SW480 (cell line): Measurements from ENCODE around the gene IRF3.
"Not testable (repeated sequence)": the region's sequence is repeated elsewhere in the genome, so short reads cannot be mapped to it uniquely, and the experiment has no call there.

Experiments
- DNase-seq: peaks from one replicate; pipeline ENCODE4 v3.0.0-alpha.2; 2016; ENCODE audit warnings: low spot score

Gene IRF3

DNA sequence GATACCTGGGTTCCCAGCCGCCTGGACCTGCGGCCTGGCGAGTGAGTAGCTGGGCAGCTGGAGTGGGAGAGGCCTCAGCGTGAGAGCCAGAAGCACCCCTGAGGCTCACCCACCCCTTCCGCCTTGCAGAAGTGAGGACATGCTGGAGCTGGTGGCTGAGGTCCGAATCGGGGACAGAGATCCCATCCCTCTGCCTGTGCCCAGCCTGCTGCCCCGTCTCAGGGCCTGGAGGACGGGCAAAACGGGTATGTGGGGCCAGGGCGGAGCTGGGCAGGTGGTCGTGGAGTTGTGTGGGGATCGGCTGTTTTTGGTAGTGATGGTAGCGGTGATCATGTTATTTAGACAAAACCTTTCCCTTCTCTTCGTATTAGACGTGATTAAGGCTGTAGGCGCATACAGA, 19.1 kb downstream of the IRF3 start:
- DNase-seq: no peak

DNA sequence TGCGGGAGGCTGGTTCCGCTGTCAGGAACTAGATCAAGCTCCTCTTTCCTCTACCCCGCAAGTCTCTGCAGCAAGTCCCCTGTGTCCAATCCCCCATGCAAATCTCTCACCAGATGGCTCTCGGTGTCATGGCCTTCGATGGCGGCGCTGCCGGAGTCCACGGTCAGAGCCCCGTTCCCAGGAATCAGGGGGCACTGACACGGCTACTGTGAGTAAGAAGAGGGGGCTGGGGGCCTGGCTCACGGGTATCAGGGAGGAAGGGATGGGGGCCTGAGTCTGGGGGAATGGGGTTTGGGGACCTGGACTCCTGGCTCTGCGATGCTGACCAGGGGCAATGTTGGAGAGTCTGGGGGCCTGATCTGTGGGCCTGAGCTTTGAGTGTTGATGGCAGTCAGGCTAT, 19.7 kb downstream of the IRF3 start:
- DNase-seq: no peak

DNA sequence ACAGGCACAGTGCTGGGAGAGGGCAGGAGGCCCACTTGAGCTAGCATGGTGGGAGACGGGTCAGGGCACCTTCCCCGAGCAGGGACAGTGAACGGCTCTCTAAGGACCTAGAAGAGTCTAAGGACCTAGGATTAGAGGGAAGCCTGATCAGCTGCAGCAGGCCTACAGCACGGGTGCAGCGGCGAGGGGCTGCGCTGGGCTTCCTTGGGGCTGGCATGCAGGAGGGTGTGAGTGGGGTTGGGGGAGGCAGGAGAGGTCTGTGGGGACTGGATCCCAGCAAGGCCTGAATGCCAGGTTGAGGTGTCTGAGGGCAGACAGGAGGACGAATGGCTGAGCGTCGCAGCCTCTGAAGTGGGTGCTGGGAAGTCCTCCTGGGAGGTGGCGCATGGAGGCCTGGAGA, 20.1 kb downstream of the IRF3 start:
- DNase-seq: no peak

DNA sequence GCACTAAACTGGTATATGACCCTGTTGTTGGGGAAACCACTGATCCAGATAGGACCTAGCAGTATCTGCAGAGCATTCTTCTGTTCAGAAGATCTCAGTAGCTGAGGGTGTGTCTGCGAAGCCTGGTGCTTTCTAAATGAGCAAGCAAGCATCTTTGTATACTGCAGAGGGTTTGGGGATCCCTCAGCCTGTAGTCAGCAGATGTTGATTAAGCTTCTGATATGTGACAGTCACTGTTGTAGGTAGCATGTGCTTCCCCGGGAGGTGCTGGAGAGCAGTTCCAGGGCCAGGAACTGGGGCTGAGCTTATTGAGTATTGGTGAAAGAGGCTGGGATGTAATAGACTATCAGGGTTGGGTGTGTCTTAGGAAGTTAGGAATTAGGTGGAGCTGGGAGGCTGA, 22.2 kb downstream of the IRF3 start:
- DNase-seq: no peak

DNA sequence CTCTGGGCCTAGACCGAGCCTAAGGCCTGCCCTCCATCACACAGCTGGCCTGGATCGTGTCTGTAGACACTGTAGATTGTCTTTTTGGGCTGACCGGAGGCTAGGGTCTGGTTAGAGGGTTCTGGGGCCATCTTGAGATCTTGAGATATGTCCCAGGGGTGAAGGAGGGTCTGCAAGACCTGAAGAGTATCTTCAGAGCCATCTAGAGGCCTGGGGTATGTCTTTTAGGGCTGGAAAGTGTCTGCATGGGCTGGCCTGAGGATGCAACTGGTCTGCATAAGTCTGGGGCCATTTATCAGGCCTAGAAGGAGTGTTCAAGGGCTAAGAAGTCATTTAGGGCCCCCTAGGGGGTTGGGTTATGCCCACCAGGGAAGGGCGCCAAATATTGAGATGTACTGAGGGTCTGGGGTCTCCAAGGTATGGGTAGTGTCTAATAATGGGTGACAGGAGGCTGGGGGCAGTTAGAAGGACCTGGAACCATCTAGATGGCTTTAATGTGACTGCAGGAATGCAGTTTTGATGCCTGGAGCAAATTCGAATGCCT, 23.1 kb downstream of the IRF3 start:
- no peak for DNase-seq

DNA sequence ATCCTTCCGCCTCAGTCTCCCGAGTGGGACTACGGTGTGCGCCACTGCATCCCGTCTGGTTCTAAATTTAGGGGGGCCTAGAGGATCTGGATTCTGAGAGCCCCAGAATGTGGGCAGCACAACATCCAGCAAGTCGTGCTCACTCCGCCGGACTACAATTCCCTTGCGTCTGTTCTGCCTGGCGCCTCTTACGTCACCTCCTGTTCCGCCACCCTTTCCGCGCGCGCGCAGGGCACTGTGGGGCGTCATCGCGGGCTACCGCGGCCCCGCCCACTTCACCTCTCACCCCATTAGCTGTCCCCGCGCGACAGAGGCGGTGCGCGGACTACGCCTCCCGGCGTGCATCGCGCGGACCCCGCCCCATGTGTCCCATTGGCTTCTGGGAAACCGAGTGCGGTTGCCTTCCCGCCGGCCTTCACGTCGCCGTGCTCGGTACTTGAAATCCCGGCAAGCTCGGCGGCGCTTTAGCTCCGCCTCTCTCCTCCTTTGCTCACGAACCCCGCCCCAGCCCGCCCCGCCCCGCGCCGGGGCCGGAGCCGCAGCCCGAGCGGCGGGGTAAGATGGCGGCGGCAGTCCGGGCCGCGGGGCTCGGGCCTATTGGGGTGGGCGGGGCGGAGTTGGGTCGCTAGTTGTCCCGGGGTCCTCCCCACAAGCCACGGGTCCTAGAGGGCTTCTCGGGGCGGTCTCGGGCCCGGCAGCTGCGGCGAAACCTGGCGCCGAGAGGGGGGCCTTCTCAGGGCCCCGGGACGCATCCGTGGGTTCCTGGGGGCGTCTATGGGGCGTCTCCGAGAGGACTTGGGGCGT, 23.8 kb downstream of the IRF3 start, which contains the start of gene SCAF1:
Gene SCAF1 (plus strand): TSS at position 522 of the 804 bp plus-strand sequence. CDS start 2,818 bp downstream, outside the sequence.
- DNase-seq: peak; percentile 100

DNA sequence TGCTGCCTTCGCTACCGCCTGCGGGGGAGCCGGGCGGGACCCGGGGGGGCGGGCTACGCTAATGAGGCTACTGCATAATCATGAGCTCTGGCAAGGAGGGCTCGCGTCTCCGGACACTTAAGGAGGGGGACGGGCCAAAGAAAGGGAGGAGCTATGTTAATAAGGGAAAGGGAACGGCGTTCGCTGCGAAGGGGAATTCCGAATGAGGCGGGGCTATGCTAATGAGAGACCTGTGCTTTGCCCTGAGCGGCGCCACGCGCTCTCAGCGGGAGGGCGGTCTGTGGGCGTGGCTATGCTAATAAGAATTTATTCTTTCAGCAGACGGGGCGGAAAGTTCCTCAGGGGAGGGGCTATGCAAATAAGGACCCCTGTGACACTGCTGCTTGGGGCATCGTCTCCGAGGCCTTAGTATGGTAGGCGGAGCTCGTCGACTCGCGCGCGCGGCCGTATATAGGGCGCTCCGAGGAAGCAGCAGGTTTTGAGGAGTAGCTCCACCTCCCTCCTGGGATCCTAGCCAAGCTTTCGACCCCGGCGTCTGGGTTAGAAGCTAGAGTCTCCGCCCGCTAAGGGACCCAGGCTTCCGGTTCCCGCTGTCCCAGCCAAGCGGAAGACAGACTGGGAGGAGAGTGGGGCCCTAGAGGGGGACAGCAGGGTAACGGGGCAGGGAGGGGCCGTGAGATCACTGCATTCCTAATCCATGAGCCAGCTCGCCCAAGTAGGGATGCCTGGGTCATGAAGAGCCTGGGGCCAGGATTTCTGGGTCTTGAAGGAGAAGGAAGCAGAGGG, 25.4 kb downstream of the IRF3 start, which contains the start of gene RRAS:
Gene RRAS (minus strand): TSS at position 31 of the 786 bp plus-strand sequence. CDS start 45 bp downstream, outside the sequence.
- DNase-seq: peak; percentile 100

DNA sequence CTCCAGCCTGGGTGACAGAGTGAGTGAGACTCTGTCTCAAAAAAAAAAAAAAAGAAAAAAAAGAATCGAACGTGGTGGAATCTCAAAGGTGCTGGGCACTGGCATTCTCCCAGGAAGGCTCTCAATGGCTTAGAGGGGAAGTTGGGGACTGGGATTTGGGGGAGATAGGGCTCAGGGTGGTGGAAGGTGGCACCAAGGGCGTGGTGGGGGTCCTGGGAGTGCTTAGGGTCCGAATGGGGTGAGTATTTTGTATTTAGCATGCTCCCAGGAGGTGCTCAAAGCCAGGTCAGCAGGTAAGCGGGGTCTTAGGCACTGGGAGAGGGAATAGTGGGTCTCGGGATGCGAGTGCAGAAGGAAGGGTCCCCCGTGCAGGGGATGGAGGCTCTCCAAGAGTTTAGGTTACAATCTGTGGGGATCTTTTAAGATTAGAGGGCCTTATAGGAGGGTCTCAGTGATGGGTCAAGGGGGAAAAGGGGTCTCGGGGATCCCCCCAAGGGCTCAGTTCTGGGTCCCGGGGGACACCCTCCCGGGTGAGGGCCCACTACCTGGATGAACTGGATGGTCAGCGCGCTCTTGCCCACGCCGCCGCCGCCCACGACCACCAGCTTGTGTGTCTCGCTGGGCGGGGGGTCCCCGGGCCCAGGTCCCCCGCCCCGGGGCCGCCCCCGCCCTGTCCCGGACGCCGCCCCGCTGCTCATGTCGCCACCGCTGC, 26.1 kb downstream of the IRF3 start:
- DNase-seq: no peak

DNA sequence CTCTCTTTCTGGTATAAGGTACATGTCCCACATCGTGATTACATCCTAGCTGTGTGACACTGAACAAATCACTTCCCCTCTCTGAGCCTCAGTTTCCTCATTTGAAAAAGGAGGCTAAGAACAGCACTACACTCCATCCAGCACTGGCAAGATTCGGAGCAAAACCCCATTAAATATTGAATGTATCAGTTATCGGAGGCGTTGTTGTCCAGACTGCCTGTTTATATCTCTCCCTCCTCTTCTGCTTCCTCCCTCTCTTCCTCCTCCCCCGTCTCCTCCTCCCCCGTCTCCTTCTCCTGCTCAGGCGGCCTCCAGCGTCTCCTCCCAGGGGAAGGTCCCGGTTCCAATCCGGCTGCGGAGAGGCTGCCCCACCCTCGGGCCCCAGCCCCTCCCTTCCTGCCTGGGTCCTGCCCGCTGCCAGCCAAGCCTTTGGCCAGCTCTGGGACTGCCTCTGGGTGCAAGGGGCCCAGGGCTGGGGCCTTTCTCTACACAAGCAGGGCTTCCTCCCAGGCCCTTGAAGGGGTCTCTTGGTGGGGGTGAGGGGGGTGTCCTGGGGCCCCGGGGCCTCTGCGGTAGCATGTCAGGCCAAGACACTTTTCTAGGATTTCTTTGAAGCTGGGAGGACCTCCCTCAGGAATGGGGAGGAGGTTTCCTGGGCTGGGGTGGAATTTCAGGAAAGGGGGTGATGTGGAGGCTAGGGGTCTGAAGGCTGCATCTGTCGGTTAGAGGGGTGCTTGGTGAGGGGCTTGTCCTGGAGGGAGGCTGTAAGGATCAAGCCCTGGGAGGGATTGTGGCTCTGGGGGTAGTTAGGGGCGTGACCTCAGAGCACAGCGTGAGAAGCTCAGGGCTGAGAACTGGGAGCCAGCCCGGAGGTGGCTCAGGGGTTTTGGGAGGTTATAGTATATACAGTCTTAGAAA, 27.6 kb downstream of the IRF3 start:
- DNase-seq: peak; percentile 55

DNA sequence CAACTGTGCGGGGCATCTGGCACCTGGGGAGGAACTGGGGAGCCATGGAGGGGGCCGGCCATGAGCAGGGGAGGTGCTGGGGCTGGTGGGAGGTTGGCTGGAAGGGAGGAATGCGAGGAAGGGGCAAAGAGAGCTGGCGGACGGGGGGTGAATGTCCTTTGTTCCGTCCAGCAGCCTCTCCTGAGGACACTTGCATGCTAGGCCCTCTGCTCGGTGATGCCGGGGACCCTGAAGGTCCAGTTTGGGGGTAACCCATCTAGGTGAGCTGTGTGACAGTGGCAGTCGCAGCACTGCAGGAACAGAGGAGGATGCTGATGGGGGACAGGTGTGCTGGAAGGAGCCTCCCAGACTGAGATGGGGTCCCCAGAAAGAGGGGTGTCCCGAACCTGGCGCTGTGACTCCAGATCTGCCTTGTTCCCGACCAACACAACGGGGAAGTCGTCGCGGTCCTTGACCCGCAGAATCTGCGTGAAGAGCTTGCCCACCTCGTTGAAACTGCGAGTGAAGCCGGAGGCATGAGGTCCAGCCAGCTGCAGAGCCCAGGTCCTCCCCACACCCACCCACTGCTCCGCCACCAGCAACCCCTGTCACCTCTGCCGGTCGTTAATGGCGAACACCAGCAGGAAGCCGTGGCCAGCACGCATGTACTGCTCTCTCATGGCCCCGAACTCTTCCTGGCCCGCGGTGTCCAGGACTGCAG, 29.3 kb downstream of the IRF3 start:
- DNase-seq: no peak

DNA sequence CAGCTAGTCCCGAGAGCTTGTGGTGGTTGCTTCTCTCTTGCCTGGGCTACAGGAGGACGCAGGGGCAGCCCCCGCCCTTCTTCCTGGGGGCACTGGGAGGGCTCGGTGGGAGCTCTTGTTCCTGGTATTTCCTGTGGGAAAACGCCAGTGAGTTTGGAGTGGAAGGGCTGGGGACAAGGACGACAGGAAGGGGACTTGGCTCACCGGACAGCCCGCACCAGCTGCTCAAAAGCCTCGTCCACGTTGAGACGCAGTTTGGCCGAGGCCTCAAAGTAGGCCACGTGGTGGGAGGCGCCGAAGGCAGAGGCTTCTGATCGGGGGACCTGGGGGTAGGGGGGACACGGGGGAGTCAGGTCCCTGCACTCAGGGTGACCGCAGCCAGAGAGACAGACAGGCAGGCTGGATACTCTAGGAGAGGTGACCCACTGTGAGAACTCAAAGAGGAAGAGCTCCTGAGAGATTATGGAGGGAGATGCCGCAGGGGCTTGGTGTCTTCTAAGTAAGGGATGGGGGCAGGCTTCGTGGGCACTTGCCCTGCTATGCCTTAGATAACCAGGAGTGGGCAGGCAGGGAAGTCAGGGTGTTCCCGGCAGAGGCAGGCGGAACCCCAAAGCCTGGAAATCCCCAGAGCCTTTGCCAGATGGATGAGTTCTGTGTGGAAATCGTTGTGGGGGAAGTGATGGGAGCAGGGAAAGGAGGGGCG, 30.0 kb downstream of the IRF3 start:
- DNase-seq: no peak

DNA sequence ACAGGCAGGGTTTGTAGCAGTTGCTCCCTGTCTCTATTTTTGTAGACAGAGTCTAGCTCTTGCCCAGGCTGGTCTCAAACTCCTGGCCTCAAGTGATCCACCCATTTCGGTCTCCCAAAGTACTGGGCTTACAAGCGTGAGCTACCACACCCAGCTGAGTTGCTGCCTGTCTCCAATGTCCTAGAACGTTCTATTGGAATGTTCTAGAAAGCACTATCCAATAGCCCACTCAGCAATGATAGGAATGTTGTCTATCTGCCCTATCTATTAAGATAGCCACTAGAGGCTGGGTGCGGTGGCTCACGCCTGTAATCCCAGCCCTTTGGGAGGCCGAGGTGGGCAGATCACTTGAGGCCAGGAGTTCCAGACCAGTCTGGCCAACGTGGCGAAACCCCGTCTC, 32.4 kb downstream of the IRF3 start:
- not testable (repeated sequence) for DNase-seq

DNA sequence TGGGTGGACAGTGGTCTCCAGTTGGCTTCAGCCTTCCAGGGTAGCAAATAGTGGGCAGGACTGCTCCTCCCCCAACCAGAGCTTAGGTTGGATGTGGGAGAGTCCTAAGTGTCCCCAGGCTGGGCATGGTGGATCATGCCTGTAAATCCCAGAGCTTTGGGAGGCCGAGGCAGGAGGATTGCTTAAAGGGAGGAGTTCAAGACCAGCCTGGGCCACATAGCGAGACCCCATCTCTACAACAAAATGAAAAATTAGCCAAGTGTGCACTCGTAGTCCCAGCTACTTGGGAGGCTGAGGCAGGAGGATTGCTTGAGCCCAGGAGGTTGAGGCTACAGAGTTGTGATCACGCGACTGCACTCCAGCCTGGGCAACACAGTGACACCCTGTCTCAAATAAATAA, 33.1 kb downstream of the IRF3 start:
- DNase-seq: no peak

DNA sequence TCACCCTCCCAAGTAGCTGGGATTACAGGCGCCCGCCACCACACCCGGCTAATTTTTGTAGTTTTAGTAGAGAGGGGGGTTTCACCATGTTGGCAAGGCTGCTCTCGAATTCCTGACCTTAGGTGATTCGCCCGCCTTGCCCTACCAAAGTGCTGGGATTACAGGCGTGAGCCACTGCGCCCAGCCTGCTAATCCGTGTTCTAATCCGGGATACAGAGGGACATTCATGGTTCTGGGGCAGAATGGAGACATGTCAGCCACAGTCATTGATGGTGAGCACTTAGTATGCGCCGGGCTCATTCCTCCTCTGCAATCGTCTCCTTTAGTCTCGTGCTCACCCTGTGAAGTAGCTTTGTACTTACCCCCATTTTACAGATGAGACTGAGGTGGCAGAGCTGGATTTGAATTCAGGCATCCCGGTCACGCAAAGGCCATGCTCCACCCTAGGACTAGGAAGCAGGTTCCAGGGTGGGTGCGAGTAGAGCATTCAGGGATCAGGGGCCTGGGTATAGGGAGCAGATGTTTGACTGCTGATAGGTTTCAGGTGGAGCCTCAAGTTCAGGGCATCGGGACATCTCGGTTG, 34.0 kb downstream of the IRF3 start:
- no peak for DNase-seq

DNA sequence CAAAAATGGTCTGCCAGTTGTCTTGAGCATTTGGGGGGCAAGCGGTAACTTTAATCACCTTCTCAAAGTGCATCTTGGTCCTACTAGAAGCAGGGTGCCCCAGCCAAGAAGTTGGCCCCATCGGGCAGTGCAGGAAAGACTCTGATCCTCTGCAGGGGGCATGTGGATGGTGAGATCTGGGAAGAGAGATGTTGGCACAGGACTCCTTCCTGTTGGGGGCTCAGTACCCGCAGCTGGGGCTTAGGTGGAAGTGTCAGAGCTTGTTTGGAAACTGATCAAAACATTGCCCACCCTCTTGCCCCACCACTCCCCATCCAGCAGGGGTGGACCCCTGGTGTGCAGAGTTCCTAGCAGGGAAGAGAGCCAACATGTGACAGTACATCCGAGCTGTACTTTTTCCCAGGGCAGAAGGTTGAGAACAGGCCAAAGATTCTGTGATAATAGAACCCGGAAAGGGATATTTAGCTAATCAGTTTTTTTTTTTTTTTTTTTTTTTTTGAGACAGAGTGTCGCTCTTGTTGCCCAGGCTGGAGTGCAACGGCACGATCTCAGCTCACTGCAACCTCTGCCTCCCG, 34.6 kb downstream of the IRF3 start:
- no peak for DNase-seq

DNA sequence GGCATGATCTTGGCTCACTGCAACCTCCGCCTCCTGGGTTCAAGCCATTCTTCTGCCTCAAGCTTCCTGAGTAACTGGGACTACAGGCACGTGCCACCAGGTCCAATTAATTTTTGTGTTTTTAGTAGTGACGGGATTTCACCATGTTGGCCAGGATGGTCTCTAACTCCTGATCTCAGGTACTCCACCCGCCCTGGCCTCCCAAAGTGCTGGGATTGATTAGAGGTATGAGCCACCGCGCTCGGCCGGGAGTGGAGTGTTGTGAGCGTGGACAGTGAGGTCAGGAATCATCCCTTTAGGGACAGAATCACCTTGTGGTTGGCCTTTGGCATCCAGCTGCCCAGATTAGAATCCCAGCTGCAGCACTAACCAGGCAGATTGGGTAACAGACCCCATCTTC, 36.0 kb downstream of the IRF3 start:
- DNase-seq: no peak

DNA sequence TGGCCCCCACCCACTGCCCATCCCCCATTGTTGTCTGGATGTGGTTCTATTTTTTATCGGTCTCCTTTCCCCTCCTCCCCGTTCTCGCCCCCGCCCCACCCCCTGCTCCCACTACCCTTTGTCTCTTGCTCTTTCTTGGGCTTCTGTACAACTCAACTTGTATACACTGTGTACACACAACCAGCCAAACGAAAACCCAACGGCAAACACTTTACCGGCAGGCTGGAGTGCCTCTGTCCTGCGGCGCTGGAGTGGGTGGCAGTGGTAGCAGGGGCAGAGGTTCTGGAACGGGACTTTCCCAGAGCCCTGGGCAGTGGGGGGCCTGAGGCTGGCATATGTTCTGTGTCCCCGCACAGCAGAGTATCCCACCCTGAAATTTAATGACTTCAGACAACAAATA, 39.4 kb downstream of the IRF3 start:
- no peak for DNase-seq

DNA sequence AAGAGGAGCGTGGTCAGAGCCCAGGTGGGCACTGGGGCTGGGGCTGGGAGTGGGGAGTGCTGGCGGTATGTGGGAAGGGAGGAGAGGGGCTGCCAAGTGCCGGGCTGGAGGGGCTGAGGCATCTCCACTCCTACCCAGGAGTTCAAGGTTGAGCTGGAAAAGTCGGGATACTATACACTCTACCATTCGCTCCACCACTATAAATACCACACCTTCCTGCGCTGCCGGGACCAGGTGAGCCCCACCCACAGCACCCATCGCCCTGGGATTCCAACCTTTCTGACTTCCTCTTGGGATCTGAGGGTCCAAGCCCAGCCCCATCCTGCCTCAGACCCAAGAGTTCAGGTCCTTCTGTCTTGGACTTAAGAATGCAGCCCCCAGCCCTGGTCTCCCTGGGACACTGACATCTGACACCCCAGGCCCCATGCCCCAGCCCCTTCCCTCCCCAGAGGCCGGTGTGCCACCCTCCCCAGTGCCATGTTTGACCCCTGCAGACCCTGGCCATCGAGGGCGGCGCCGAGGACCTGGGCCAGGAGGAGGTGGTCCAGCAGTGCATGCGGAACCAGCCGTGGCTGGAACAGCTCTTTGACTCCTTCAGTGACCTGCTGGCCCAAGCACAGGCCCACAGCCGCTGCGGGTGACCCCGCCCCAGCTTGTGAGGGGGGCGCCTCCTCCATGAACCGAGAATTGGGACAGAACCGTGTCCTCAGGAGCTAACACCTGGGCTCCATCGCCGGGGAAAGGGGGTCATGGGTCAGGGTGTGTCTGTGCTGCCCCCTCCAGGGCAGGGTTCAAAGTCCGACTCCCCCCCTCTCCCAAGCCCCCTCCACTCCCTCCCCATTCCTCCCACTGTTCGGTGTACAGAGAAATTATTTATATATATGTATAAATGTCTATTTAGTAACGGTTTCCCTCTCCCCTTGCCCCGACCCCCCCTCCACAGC, 40.4 kb downstream of the IRF3 start:
- DNase-seq: no peak
